SKM-1 treated with dmso at 0.1 percent for 144 hours (cell line): ENCODE data around the gene FOXL2NB.

Source experiments
- DNase-seq: peaks from one replicate; lab custom pipeline; 2025; ENCODE audit not compliant: unreplicated experiment; lab: John Stamatoyannopoulos, UW

Gene FOXL2NB

GRCh38 chr3:138944929-138945708 lies 1.9 kb upstream of the FOXL2NB start:
- no peak for DNase-seq

- DNase-seq, result no peak
Measured at GRCh38 chr3:138945709-138946662, 1.0 kb upstream of the FOXL2NB start.

DNA sequence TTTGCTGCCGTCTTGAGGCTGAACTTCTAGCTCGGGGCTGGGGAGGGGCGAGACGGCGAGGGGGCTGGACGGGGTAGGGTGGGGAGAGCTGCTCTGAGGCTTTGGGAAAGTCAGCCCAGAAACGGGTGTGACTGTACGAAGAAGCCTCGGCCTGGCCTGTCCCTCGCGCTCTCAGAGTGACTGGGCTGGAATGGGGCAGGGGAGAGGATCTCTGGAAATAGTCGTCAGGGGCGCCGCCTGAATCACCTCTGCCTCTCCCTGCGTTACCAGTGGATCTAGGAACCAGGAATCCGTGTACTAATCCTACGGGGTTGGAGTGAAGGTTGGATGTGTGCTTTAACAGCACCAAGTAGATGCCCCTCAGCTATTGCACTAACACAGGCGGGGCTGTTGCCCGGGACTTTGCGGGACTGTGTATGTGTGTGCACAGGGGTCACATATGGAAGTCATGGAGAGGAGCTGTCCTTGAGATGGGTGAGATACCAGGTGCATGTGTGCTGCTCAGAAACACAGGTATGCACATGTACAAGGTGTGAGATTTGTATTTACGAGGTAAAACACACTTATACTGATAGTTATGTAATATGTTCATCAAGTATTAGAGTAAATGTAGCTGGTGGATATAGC lies 591 bp downstream of the FOXL2NB start:
- DNase-seq, result no peak

DNA sequence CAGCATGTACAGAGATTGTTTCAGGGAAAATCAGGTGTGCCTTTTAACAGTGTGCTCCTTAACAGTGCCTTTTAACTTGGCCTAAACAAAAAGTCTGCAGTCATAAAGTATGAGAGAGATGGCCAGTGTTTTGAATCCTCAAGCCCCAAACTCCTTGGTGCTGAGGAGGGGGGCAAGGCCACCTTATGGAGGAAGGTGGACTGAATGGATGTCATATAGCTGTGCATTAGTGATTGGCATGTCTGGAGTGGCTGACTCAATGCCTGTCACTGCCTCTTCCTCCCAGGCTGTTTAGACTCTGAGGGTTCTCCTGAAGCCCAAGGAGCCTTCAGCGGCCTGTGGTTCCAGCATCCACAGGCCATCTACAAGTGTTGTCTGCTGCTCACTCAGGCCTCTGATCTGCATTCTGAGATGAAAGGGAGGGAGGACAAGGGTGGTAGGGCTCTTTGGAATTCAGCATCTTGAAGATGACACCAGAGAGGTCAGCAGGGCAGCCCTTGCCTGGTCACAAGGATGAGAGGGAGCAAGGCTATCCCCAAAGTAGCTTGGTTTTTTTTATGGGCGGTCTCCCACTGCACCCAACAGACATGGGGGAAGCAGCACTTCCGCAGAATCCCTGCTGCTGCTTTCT lies 1.5 kb downstream of the FOXL2NB start:
- DNase-seq, result no peak

- no peak for DNase-seq
Measured at GRCh38 chr3:138949002-138949418, 2.0 kb downstream of the FOXL2NB start.

- DNase-seq, result no peak
Measured at GRCh38 chr3:138949445-138950005, 2.5 kb downstream of the FOXL2NB start.

DNA sequence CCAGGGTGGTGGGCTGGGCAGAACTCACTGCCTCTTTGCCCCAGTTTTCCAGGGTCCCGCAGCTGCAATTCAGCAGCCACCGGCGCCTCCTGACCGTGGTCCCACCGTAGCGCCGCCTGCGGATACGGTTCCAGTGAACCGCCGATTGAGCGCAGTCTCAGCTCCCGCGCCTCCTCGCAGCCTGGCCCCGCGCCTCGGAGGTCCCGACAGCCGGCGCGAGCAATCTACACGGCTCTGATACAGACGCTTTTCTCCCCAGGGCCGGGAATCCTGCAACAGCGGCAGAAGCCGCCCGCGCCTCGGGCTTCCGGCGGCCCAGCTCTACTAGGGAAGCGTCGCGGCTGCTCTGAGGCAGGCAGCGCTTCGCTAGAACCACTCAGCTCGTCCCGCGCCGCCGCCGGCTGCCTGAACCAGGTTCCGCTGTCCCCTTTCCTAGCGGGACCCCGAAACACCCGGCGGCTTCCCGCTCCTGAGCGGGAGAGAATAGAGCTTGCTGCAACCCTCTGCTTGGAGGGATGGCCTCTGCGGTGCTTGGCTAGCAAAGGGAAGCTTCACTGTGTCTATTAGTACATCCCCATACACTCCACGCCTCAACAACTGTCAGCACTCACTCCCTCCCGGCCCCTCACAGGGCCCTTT lies 3.1 kb downstream of the FOXL2NB start:
- no peak for DNase-seq

- DNase-seq, result no peak
Measured at GRCh38 chr3:138950701-138951100, 3.7 kb downstream of the FOXL2NB start.

DNA sequence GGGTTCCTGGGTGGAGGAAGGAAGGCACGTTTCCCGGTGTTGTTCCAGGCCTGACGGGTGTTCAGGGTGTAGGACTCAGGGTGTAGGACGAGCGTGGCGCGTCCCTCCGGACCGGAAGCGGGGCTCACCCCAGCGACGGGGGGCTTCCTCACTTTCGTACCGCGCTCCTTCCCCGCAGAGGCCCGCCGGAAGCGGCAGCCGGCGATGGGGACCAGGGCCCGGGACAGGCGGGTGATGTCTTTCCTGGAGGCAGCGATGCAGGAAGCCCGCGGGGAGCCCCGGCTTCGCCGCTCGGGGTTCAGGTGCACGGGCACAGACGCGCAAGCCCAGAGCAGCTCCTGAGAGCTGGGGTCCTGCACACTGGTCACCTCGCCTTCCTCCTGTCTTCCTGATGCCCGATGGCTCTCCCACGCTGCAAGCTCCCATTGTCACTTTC lies 13.4 kb downstream of the FOXL2NB start:
- DNase-seq, result no peak

DNA sequence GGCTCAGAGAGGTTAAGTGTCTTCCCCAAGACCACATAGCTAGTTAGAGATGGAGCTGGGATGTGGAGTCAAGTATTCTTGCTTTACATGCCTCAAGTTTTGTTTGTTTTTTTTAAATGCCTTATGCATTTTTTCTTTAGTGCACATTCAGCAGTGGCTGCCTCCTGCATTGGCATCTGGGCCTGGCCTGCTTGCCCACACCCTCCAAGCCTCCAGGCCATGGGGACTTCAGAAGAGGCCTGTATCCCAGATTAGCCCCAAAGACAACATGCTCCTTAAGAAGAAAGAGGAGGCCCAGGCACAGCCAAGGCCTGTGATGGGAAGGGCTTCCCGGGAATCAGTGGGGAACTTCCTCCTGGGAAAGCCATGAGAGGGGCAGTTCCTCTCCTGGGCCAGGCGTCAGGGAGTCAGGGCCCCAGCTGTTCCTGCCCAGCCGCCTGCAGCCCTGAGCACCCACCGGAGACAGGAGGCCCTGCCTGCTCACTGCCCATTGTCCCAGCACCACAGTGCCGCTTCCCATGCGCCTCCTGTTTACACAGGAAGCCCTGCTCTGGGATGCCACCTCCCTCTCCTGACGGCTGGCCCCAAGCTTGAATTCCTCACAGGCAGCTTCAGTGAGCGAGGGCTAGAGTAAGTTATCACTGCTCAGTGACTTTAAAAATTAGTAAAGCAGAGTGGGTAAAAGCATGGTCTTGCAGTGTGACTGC lies 16.0 kb downstream of the FOXL2NB start:
- DNase-seq, result no peak

DNA sequence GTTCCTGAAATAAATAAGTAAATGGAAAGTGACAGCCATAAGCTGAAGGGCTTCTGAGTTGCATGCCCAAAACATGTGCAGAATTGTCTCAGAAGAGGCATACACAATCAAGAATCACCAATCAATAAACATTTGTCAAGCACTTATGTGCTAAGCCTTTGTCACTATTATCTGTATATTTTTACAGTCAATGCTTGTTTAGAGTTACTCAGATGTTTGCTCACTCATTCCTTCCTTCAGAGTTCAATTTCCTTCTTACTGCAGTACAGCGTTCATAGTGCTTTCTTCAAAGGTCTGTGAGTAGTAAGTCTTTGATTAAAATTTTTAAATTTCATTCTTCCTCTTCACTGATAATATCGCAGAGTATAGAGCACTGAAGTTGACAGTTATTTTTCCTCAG lies 17.2 kb downstream of the FOXL2NB start:
- no peak for DNase-seq

- no peak for DNase-seq
Measured at GRCh38 chr3:138964923-138965322, 17.9 kb downstream of the FOXL2NB start.

GRCh38 chr3:138971766-138972320 lies 24.8 kb downstream of the FOXL2NB start:
- no peak for DNase-seq

- no peak for DNase-seq
Measured at GRCh38 chr3:138972941-138973340, 25.9 kb downstream of the FOXL2NB start.

GRCh38 chr3:138974462-138974861 lies 27.4 kb downstream of the FOXL2NB start:
- no peak for DNase-seq

DNA sequence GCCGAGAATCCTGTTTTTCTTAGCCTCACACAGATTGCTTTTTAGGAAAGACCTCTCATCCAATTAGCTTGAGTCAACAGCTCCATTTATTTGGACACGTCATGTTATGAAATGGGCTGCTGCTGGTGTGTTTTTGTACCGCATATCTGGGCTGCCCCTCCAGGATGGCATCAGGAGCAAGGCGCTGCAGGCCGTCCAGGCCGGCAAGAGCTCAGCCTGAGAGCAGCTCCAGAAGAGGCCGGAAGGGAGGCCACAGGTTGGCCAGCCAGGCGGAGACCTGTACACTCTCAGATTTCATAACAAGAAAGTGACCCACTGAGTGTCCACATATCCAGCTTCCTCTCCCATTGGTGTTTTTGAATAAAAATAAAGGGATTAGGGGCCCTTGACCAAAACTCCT lies 28.3 kb downstream of the FOXL2NB start:
- no peak for DNase-seq

DNA sequence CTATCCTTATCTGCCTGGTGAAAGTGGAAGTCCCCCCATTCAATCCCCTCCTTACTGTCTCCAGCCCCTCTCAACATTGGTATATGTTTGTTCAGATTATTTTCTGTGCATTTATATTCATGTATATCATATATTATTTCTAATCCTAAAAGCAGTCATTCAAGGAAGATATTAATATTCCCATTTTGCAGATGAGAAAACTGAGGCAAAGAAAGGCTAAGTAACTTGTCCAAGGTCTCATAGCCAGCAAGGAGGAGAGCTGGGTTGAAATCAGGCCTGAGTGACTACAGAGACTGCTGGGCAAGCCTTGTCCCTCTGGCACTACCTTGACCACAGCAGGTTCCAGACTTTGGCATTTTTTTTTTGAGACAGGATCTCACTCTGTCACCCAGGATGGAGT lies 29.0 kb downstream of the FOXL2NB start:
- DNase-seq, result no peak

DNA sequence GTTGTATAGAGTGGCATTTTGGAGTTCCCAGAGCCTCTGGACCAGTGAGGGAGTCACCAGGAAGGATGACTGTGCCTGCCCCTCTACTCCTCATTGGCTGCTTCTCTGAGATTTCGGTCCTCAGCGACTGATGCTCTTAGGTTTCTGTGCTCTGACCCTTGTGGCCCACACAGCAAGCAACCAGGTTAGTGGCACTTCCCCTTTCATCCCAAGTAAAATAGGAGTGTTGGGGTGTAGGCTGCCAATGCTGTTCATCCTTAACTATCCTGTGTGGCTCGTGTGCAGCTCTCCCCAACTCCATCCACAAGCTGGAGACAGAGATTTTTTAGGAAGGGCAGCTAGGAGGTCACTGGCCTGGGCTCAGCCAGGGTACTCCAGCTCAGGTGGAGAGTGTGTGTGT lies 37.8 kb downstream of the FOXL2NB start:
- DNase-seq, result no peak

GRCh38 chr3:138985932-138986331 lies 38.9 kb downstream of the FOXL2NB start:
- no peak for DNase-seq
